Embryonic facial prominence (tissue), 1 donor: ENCODE data around the gene TSPAN2.
"Not testable (repeated sequence)": the region's sequence is repeated elsewhere in the genome, so short reads cannot be mapped to it uniquely, and the experiment has no call there.

ENCODE experiments used
- DNase-seq: peaks from one replicate; pipeline ENCODE4 v3.0.0-alpha.2; 2016; ENCODE audit errors: extremely low spot score

Gene TSPAN2

GRCh38 chr1:115036814-115037507 is 52.3 kb downstream of the TSPAN2 start:
- DNase-seq, result no peak

- DNase-seq, result no peak
These were observed 53.7 kb downstream of the TSPAN2 start for GRCh38 chr1:115035652-115036051.

GRCh38 chr1:115031595-115031994 is 57.7 kb downstream of the TSPAN2 start:
- no peak for DNase-seq

- no peak for DNase-seq
These were observed 59.8 kb downstream of the TSPAN2 start, which contains the start of gene TSHB for GRCh38 chr1:115029526-115029925. TSS of gene TSHB (plus strand) at chr1:115029826. CDS start at chr1:115033363, 3,537 bp downstream.

GRCh38 chr1:115023593-115023992 is 65.7 kb downstream of the TSPAN2 start:
- DNase-seq, result no peak

- DNase-seq, result no peak
These were observed 68.2 kb downstream of the TSPAN2 start for GRCh38 chr1:115021145-115021544.

GRCh38 chr1:115019549-115019948 is 69.8 kb downstream of the TSPAN2 start:
- not testable (repeated sequence) for DNase-seq

- DNase-seq, result no peak
These were observed 75.5 kb downstream of the TSPAN2 start for GRCh38 chr1:115013792-115014191.

- DNase-seq, result no peak
These were observed 76.9 kb downstream of the TSPAN2 start for GRCh38 chr1:115012434-115012833.

- no peak for DNase-seq
These were observed 77.3 kb downstream of the TSPAN2 start for GRCh38 chr1:115012006-115012405.

- no peak for DNase-seq
These were observed 83.1 kb downstream of the TSPAN2 start for GRCh38 chr1:115006191-115006590.
